Hepatocyte (in vitro differentiated cells): ENCODE data around the gene MSH3. TPM values are rescaled to one million over a fixed set of nuclear protein-coding genes. Genes with fewer than 3 reads are reported as not detected.

Experiments used
- DNase-seq: peaks from one replicate; pipeline ENCODE4 v3.0.0-alpha.2; 2016; ENCODE audit warnings: low spot score
- H2AFZ ChIP-seq: fragments of 200-600 bp; sonication (generic); 2 replicates; pipeline ENCODE4 v1.6.0; 2016; ENCODE audit warnings: antibody characterized with exemption, mild to moderate bottlenecking
- H3K27ac ChIP-seq: fragments of 200-600 bp; sonication (generic); 2 replicates; pipeline ENCODE4 v1.5.1; 2016; ENCODE audit warnings: mild to moderate bottlenecking
- H3K27me3 ChIP-seq: fragments of 200-600 bp; sonication (generic); 2 replicates; pipeline ENCODE4 v1.6.1; 2016
- H3K36me3 ChIP-seq: fragments of 200-600 bp; sonication (generic); replicated peaks from 2 replicates; pipeline ENCODE4 v1.5.1; 2016; ENCODE audit warnings: low read depth; ENCODE audit not compliant: insufficient read depth
- H3K4me1 ChIP-seq: fragments of 200-600 bp; sonication (generic); 2 replicates; pipeline ENCODE4 v1.5.1; 2016; ENCODE audit warnings: mild to moderate bottlenecking, moderate library complexity; ENCODE audit not compliant: insufficient read depth
- H3K4me2 ChIP-seq: fragments of 200-600 bp; sonication (generic); 2 replicates; pipeline ENCODE4 v1.6.0; 2016
- H3K4me3 ChIP-seq: fragments of 200-600 bp; sonication (generic); 2 replicates; pipeline ENCODE4 v1.5.1; 2016; ENCODE audit warnings: mild to moderate bottlenecking
- H3K79me2 ChIP-seq: fragments of 200-600 bp; sonication (generic); 2 replicates; pipeline ENCODE4 v1.6.0; 2017; ENCODE audit warnings: mild to moderate bottlenecking
- H3K9me2 ChIP-seq: fragments of 200-600 bp; sonication (generic); replicated peaks from 2 replicates; pipeline ENCODE4 v1.6.0; 2017; ENCODE audit warnings: mild to moderate bottlenecking; ENCODE audit not compliant: insufficient read depth
- H3K9me3 ChIP-seq: fragments of 200-600 bp; sonication (generic); 2 replicates; pipeline ENCODE4 v1.5.1; 2016; ENCODE audit warnings: low read depth, mild to moderate bottlenecking
- H4K20me1 ChIP-seq: fragments of 200-600 bp; sonication (generic); 2 replicates; pipeline ENCODE4 v1.6.0; 2016; ENCODE audit warnings: mild to moderate bottlenecking; ENCODE audit not compliant: insufficient read depth, poor library complexity, severe bottlenecking
- CTCF ChIP-seq: fragments of 200-600 bp; sonication (generic); IDR thresholded peaks from 2 replicates; pipeline ENCODE4 v1.5.1; 2016; ENCODE audit warnings: antibody characterized with exemption, mild to moderate bottlenecking; ENCODE audit not compliant: poor library complexity
- EZH2 ChIP-seq: fragments of 200-600 bp; sonication (generic); IDR thresholded peaks from 2 replicates; pipeline ENCODE4 v1.6.1; 2016; ENCODE audit warnings: antibody characterized with exemption, mild to moderate bottlenecking, borderline replicate concordance
- EZH2phosphoT487 ChIP-seq: fragments of 200-600 bp; sonication (generic); IDR thresholded peaks from one replicate; pipeline ENCODE4 v1.6.1; 2018; ENCODE audit warnings: antibody characterized with exemption, mild to moderate bottlenecking, low read depth, moderate library complexity; ENCODE audit not compliant: unreplicated experiment, severe bottlenecking
- WGBS: methylation state at CpG from one replicate; pipeline ENCODE4 v1.1.6; 2016; ENCODE audit warnings: low lambda C conversion rate; ENCODE audit errors: missing lambda C conversion rate; 5-methylcytosine and 5-hydroxymethylcytosine counted together
- polyA plus RNA-seq: library from polyadenylated mRNA; unstranded; fragments of >200 nt; fragmentation: Nextera tagmentation; extraction: Ambion mirVana; gene quantifications from 2 replicates; pipeline ENCODE4 v1.2.1, GENCODE V29; 2016
- total RNA-seq: library from RNA; depleted of rRNA; stranded (reverse); fragments of >200 nt; gene quantifications from 2 replicates; pipeline ENCODE4 v1.2.3, GENCODE V29; 2014

MSH3 gene
- total and polyA plus RNA-seq, 2 experiments from 2014 or later = 8.1 to 13.2 TPM

GRCh38 chr5:80796846-80797245 is 142.4 kb downstream of the MSH3 start:
- Histone ChIP-seq H2AFZ (no peak overlapping the region), H3K27me3 (no peaks in the 10 kb centered on the region), H3K36me3 (no peaks in the 10 kb centered on the region), H3K27ac (no peak overlapping the region), H3K9me3 (no peaks in the 10 kb centered on the region), H3K4me2 (no peak overlapping the region), H3K79me2 (no peaks in the 10 kb centered on the region), H3K9me2 (no peaks in the 10 kb centered on the region), H3K4me3 (no peak overlapping the region), H4K20me1 (no peaks in the 10 kb centered on the region), H3K4me1 (no peaks in the 10 kb centered on the region)
- no peak for TF ChIP-seq CTCF
- no peak for DNase-seq
- 96% methylated on average over 4 of the region's 5 CpGs for WGBS

- Histone ChIP-seq H4K20me1 (no peaks in the 10 kb centered on the region), H3K9me3 (no peaks in the 10 kb centered on the region), H3K4me1 (no peaks in the 10 kb centered on the region), H3K27me3 (no peaks in the 10 kb centered on the region), H3K36me3 (no peaks in the 10 kb centered on the region), H2AFZ (no peak overlapping the region), H3K27ac (no peak overlapping the region), H3K4me2 (no peak overlapping the region), H3K4me3 (no peak overlapping the region), H3K79me2 (no peaks in the 10 kb centered on the region), H3K9me2 (no peaks in the 10 kb centered on the region)
- TF ChIP-seq EZH2 (no peak), CTCF (no peak), EZH2phosphoT487 (no peak)
- no peak for DNase-seq
- 72% methylated on average over 5 of the region's 5 CpGs for WGBS
These were observed 143.1 kb downstream of the MSH3 start for GRCh38 chr5:80797428-80798024.

GRCh38 chr5:80798166-80798565 is 143.7 kb downstream of the MSH3 start:
- Histone ChIP-seq H3K27me3 (no peaks in the 10 kb centered on the region), H3K27ac (no peak overlapping the region), H3K4me3 (no peak overlapping the region), H3K4me1 (no peaks in the 10 kb centered on the region), H3K36me3 (no peaks in the 10 kb centered on the region), H3K79me2 (no peaks in the 10 kb centered on the region), H2AFZ (no peak overlapping the region), H3K9me2 (no peaks in the 10 kb centered on the region), H3K9me3 (no peaks in the 10 kb centered on the region), H3K4me2 (no peak overlapping the region), H4K20me1 (no peaks in the 10 kb centered on the region)
- no peak for TF ChIP-seq EZH2
- TF ChIP-seq EZH2phosphoT487 = no peak
- TF ChIP-seq CTCF = no peak
- no peak for DNase-seq
- 84% methylated on average over 1 of the region's 1 CpG for WGBS

GRCh38 chr5:80798633-80799032 is 144.2 kb downstream of the MSH3 start:
- H3K4me1 ChIP-seq = no peaks in the 10 kb centered on the region
- no peaks in the 10 kb centered on the region for H3K9me3 ChIP-seq
- H3K9me2 ChIP-seq = no peaks in the 10 kb centered on the region
- H3K36me3 ChIP-seq = no peaks in the 10 kb centered on the region
- H4K20me1 ChIP-seq = no peaks in the 10 kb centered on the region
- no peak overlapping the region for H3K4me2 ChIP-seq
- H3K79me2 ChIP-seq = no peaks in the 10 kb centered on the region
- TF ChIP-seq CTCF = no peak
- TF ChIP-seq EZH2phosphoT487 = no peak
- TF ChIP-seq EZH2 = no peak
- H3K27ac ChIP-seq = no peak overlapping the region
- no peaks in the 10 kb centered on the region for H3K27me3 ChIP-seq
- H3K4me3 ChIP-seq = no peak overlapping the region
- H2AFZ ChIP-seq = no peak overlapping the region
- DNase-seq = no peak
